MM.1S (cell line): Measurements from ENCODE around the gene CDCA8.

Experiments used
- EZH2 ChIP-seq: fragments of 300-600 bp; sonication (generic); optimal IDR thresholded peaks from 2 replicates; pipeline ENCODE3; 2017; ENCODE audit warnings: low read depth, mild to moderate bottlenecking, antibody characterized with exemption, low read length, mixed read lengths
- EZH2phosphoT487 ChIP-seq: fragments of 300-600 bp; sonication (generic); IDR thresholded peaks from 2 replicates; pipeline ENCODE4 v1.6.1; 2018; ENCODE audit warnings: antibody characterized with exemption, low read length
- TF ChIP-seq, protein P1 (sequence below): fragments of 300-600 bp; sonication (generic); IDR thresholded peaks from 2 replicates; pipeline ENCODE4 v1.5.1; 2016; ENCODE audit warnings: antibody characterized with exemption, low read length, mixed read lengths

GRCh38 chr1:37748565-37748964, 56.2 kb downstream of the CDCA8 start:
- TF ChIP-seq, protein P1, sequence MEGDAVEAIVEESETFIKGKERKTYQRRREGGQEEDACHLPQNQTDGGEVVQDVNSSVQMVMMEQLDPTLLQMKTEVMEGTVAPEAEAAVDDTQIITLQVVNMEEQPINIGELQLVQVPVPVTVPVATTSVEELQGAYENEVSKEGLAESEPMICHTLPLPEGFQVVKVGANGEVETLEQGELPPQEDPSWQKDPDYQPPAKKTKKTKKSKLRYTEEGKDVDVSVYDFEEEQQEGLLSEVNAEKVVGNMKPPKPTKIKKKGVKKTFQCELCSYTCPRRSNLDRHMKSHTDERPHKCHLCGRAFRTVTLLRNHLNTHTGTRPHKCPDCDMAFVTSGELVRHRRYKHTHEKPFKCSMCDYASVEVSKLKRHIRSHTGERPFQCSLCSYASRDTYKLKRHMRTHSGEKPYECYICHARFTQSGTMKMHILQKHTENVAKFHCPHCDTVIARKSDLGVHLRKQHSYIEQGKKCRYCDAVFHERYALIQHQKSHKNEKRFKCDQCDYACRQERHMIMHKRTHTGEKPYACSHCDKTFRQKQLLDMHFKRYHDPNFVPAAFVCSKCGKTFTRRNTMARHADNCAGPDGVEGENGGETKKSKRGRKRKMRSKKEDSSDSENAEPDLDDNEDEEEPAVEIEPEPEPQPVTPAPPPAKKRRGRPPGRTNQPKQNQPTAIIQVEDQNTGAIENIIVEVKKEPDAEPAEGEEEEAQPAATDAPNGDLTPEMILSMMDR, result no peak
- TF ChIP-seq EZH2phosphoT487 (no peak), EZH2 (no peak)
